ENCODE measurements around the gene DHTKD1.
A peak's percentile ranks its signal among the peaks of the same experiment; 100 is the strongest.

The DHTKD1 gene

GRCh38 chr10:12068449-12069269 is at the start of gene DHTKD1:
TSS of gene DHTKD1 (plus strand) at chr10:12068954. CDS start at chr10:12069034, 80 bp downstream.
- peaks cover 0 to 6% (median 0%) of the 10 kb centered on the region in 11 experiments; a peak in 1 of 22 replicates for H4K20me1 ChIP-seq
- H3K27ac ChIP-seq: peak within 1 kb of the TSS; percentile 62 to 95 (median 91); a peak in 21 of 22 replicates
- H3K9me3 ChIP-seq (replicated peaks in 1 of 11): no peaks in the 10 kb centered on the region
- no peaks in the 10 kb centered on the region; a peak in 1 of 22 replicates for H3K36me3 ChIP-seq
- H3K4me2 ChIP-seq: peak within 1 kb of the TSS; percentile 79 to 91 (median 84)
- peak within 1 kb of the TSS; percentile 76 to 98 (median 92) for H3K4me3 ChIP-seq
- no peak for TF ChIP-seq Cebpa-rat (IDR thresholded peaks at IDR 0.05)
- H3K27me3 ChIP-seq: no peaks in the 10 kb centered on the region
- H3K9ac ChIP-seq: peak within 1 kb of the TSS; percentile 88 to 97 (median 92)
- peaks cover 19 to 34% (median 31%) of the 10 kb centered on the region in 10 experiments for H3K4me1 ChIP-seq

GRCh38 chr10:12019283-12019971 is 49.3 kb upstream of the DHTKD1 start:
- no peaks in the 10 kb centered on the region for H3K9me3 ChIP-seq (replicated peaks in 1 of 11)
- no peak for TF ChIP-seq Cebpa-rat (IDR thresholded peaks at IDR 0.05)
- peaks cover 18 to 33% (median 26%) of the 10 kb centered on the region in 10 experiments for H3K4me1 ChIP-seq
- 0 out of 22 replicates have a peak overlapping the region, but pooled peaks of 1 of the 11 experiments have one; percentile 36 for H3K27ac ChIP-seq
- H3K36me3 ChIP-seq: peaks cover 23 to 60% (median 39%) of the 10 kb centered on the region in 11 experiments; a peak in 21 of 22 replicates
- H4K20me1 ChIP-seq: peaks cover 17 to 75% (median 41%) of the 10 kb centered on the region in 11 experiments; a peak in 18 of 22 replicates
- peak overlapping the region in 5 of 11 experiments; percentile 4 to 42 (median 24); a peak in 7 of 22 replicates for H3K4me2 ChIP-seq
- H3K9ac ChIP-seq: 0 out of 22 replicates have a peak overlapping the region, but pooled peaks of 1 of the 11 experiments have one; percentile 9
- H3K27me3 ChIP-seq: no peaks in the 10 kb centered on the region
- no peak overlapping the region for H3K4me3 ChIP-seq

- no peak overlapping the region for H3K4me3 ChIP-seq
- H3K27me3 ChIP-seq: no peaks in the 10 kb centered on the region
- H3K27ac ChIP-seq: no peak overlapping the region
- no peak for TF ChIP-seq Cebpa-rat (IDR thresholded peaks at IDR 0.05)
- peaks cover 27 to 64% (median 49%) of the 10 kb centered on the region in 11 experiments; a peak in 21 of 22 replicates for H3K36me3 ChIP-seq
- no peak overlapping the region for H3K4me2 ChIP-seq
- peaks cover 19 to 34% (median 26%) of the 10 kb centered on the region in 10 experiments for H3K4me1 ChIP-seq
- H3K9me3 ChIP-seq (replicated peaks in 1 of 11): no peaks in the 10 kb centered on the region
- no peak overlapping the region for H3K9ac ChIP-seq
- peaks cover 17 to 82% (median 52%) of the 10 kb centered on the region in 11 experiments; a peak in 20 of 22 replicates for H4K20me1 ChIP-seq
These were observed 48.2 kb upstream of the DHTKD1 start for GRCh38 chr10:12020574-12020973.

- Histone ChIP-seq H3K4me3 (no peak overlapping the region), H3K27me3 (no peaks in the 10 kb centered on the region), H3K4me1 (peaks cover 21 to 38% (median 28%) of the 10 kb centered on the region in 10 experiments), H3K4me2 (peak overlapping the region in 10 of 11 experiments; percentile 7 to 63 (median 44); a peak in 13 of 22 replicates), H3K9me3 (replicated peaks in 1 of 11) (no peaks in the 10 kb centered on the region), H4K20me1 (peaks cover 28 to 99% (median 62%) of the 10 kb centered on the region in 11 experiments; a peak in 21 of 22 replicates), H3K36me3 (peaks cover 49 to 81% (median 61%) of the 10 kb centered on the region in 11 experiments), H3K9ac (0 out of 22 replicates have a peak overlapping the region, but pooled peaks of 1 of the 11 experiments have one; percentile 0), H3K27ac (peak overlapping the region in 2 of 11 experiments; percentile 8 to 41; a peak in 2 of 22 replicates)
- no peak for TF ChIP-seq Cebpa-rat (IDR thresholded peaks at IDR 0.05)
These were observed 46.0 kb upstream of the DHTKD1 start for GRCh38 chr10:12022580-12023257.

DNA sequence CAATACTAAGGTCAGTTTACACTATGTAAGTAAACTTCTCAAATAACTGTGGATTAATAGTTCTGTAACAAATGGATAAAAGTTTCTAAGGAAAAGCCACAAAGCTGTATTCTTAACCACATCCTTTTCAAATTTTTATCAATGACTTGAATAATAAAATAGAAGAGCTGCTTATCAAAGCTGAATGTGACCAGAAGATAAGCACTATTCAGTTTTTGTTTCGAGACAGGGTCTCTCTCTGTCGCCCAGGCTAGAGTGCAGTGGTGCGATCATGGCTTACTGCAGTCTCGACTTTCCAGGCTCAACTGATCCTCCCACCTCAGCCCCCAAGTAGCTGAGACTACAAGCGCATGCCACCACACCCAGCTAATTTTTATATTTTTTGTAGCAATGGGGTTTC is 43.2 kb upstream of the DHTKD1 start:
- H4K20me1 ChIP-seq: peaks cover 19 to 98% (median 84%) of the 10 kb centered on the region in 11 experiments; a peak in 21 of 22 replicates
- peak overlapping the region in 2 of 11 experiments; percentile 7 to 11; a peak in 1 of 22 replicates for H3K4me2 ChIP-seq
- no peak overlapping the region for H3K27ac ChIP-seq
- no peak for TF ChIP-seq Cebpa-rat (IDR thresholded peaks at IDR 0.05)
- no peak overlapping the region for H3K9ac ChIP-seq
- H3K27me3 ChIP-seq: no peaks in the 10 kb centered on the region
- no peak overlapping the region for H3K4me3 ChIP-seq
- H3K4me1 ChIP-seq: peaks cover 15 to 29% (median 21%) of the 10 kb centered on the region in 10 experiments
- H3K9me3 ChIP-seq (replicated peaks in 1 of 11): no peaks in the 10 kb centered on the region
- H3K36me3 ChIP-seq: peaks cover 69 to 95% (median 85%) of the 10 kb centered on the region in 11 experiments

DNA sequence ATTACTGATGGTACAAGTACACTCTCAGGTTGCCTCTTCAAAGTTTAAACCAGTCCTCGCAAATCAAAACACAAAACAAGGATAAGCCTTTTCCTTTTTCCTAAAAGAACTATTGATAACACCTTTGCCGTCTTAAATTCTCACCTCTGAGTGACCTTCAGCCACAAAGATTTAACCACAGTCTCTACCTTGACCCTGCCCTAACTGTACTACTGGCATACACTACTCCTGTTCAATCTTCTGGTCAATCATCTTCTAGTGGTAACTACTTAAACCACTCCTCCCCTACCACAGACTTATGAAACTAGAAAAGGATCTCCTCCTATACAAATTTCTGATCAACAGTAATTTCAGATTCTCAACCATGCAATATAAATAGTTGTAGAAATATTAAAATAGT is 41.2 kb upstream of the DHTKD1 start:
- Histone ChIP-seq H4K20me1 (peaks cover 19 to 98% (median 85%) of the 10 kb centered on the region in 11 experiments; a peak in 21 of 22 replicates), H3K36me3 (peaks cover 80 to 97% (median 85%) of the 10 kb centered on the region in 11 experiments), H3K4me3 (no peak overlapping the region), H3K27me3 (no peaks in the 10 kb centered on the region), H3K4me2 (no peak overlapping the region), H3K9ac (no peak overlapping the region), H3K27ac (no peak overlapping the region), H3K9me3 (replicated peaks in 1 of 11) (no peaks in the 10 kb centered on the region), H3K4me1 (peaks cover 5 to 18% (median 8%) of the 10 kb centered on the region in 10 experiments; a peak in 18 of 20 replicates)
- no peak for TF ChIP-seq Cebpa-rat (IDR thresholded peaks at IDR 0.05)

DNA sequence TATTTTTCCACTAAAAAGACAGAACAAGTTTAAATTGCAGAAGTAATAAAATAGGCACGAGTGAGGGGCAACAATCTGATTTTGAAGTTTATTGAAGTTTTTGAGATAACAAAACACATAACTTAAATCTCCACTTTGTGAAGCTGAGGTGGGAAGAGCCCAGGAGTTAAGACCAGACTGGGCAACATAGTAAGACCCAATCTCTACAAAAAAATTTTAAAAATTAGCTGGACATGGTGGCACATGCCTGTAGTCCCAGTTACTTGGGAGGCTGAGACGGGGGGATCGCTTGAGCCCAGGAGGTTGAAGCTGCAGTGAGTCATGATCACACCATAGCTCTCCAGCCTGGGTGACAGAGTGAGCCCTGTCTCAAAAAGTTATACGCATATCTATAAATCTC is 37.4 kb upstream of the DHTKD1 start:
- Histone ChIP-seq H3K4me1 (no peaks in the 10 kb centered on the region), H3K4me3 (no peak overlapping the region), H3K36me3 (peaks cover 84 to 100% (median 97%) of the 10 kb centered on the region in 11 experiments), H3K27ac (no peak overlapping the region), H3K9me3 (replicated peaks in 1 of 11) (no peaks in the 10 kb centered on the region), H3K4me2 (no peak overlapping the region), H3K9ac (no peak overlapping the region), H3K27me3 (no peaks in the 10 kb centered on the region), H4K20me1 (peaks cover 17 to 100% (median 77%) of the 10 kb centered on the region in 11 experiments; a peak in 19 of 22 replicates)
- no peak for TF ChIP-seq Cebpa-rat (IDR thresholded peaks at IDR 0.05)

DNA sequence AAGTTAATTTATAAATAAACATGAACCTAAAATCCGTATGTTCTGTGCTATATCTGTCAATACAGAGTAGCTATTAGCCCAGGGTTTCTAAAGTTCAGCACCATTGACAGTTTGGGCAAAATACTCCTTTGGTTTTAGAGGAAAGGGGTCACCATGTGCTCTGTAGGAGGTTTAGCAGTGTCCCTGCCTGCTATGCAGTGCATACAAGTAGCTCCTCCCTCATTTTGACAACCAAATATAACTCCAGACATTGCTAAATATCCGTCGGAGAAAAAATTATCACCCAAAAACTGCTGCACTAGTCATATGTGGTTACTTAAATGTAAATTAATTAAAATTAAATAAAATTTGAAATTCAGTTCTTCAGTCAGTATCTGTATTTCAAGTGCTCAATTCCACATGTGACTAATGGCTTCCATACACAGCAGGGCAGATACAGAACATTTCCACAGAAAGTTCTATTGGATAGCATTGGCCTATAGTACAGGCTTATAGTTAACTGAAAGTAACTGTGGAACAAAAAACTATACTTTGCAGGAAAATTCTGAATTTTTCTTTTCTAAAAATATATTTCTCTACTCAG is 32.6 kb upstream of the DHTKD1 start:
- H3K9me3 ChIP-seq (replicated peaks in 1 of 11): no peaks in the 10 kb centered on the region
- no peak for TF ChIP-seq Cebpa-rat (IDR thresholded peaks at IDR 0.05)
- no peak overlapping the region for H3K9ac ChIP-seq
- no peak overlapping the region for H3K4me3 ChIP-seq
- H3K4me1 ChIP-seq: peaks cover 8 to 14% (median 12%) of the 10 kb centered on the region in 10 experiments; a peak in 19 of 20 replicates
- peaks cover 41 to 82% (median 68%) of the 10 kb centered on the region in 11 experiments for H3K36me3 ChIP-seq
- H3K27me3 ChIP-seq: no peaks in the 10 kb centered on the region
- no peak overlapping the region for H3K4me2 ChIP-seq
- H3K27ac ChIP-seq: no peak overlapping the region
- H4K20me1 ChIP-seq: peaks cover 38 to 97% (median 88%) of the 10 kb centered on the region in 11 experiments; a peak in 19 of 22 replicates
